Right lobe of liver (tissue), 4 donors: Measurements from ENCODE around the gene PRMT2.

Experiments used
- CTCF ChIP-seq, 4 donors: fragments of 200-600 bp in 3 of 4; fragments of 450-650 bp in 1 of 4; IDR thresholded peaks; one replicate each; pipeline versions ENCODE4 v1.5.1 to v1.8.0; 2016 to 2022; ENCODE audit warnings: antibody characterized with exemption in 4 of 4, mild to moderate bottlenecking in 2 of 4
- POLR2A ChIP-seq: fragments of 450-650 bp; IDR thresholded peaks from one replicate; pipeline ENCODE4 v1.6.1; 2017; ENCODE audit warnings: antibody characterized with exemption, mild to moderate bottlenecking
- donor health status: DM: no; HTN: no; CAD: no.
- donor health status: DM: no; HTN: no; CAD: no.
- donor health status: DM: no; HTN: yes; CAD: no.

GRCh38 chr21:46608672-46609111, 26.8 kb upstream of the PRMT2 start:
- TF ChIP-seq POLR2A (no peak), CTCF (IDR thresholded peaks at IDR 0.05) (no peak)
